Measurements from ENCODE around the gene SEC31A. TPM values are rescaled to one million over a fixed set of nuclear protein-coding genes. Genes with fewer than 3 reads are reported as not detected.

Gene SEC31A
- total RNA-seq, 1 experiment from 2014 or later, result 104 TPM

DNA sequence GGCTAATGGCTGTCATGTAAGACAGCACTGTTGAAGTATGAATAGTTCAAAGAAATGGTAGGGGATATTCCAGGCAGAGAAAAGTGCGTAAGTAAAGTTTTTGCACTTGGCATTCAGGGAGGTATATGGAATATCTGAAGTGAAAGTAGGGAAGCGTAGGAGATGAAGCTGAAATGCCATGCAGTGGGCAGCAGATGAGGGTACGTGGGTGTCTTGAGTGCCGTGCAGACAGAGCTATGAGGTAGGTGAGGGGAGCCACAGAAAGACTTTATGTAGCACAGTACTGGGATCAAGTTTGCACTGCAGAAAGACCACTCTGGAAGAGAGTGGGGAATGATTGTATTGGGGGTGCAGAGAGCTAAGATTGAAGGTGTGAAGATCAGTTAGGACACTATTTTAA lies 87.2 kb downstream of the SEC31A start:
- in situ Hi-C loops (cut with HindIII; ENCODE audit: low pct_unique_long_range_greater_than_20kb, low sequenced_read_pairs), result no loop called here
- no peak for DNase-seq (ENCODE audit: low read depth, low spot score)

DNA sequence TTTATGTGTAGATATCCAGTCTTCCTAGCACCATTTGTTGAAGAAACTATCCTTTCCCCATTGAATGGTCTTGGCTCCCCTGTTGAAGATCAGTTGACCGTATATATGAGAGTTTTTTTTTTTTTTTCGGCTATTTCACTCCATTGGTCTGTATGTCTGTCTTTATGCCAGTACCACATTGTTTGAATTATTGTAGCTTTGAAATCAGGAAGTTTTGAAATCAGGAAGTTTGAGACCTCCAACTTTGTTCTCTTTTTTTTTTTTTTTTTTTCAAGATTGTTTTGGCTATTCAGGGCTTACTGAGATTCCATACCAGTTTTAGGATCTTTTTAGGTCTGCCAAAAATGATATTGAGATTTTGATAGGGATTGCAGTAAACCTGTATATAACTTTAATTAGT lies 88.0 kb downstream of the SEC31A start:
- in situ Hi-C loops (cut with HindIII; ENCODE audit: low pct_unique_long_range_greater_than_20kb, low sequenced_read_pairs), result no loop called here
- no peak for DNase-seq (ENCODE audit: low read depth, low spot score)

DNA sequence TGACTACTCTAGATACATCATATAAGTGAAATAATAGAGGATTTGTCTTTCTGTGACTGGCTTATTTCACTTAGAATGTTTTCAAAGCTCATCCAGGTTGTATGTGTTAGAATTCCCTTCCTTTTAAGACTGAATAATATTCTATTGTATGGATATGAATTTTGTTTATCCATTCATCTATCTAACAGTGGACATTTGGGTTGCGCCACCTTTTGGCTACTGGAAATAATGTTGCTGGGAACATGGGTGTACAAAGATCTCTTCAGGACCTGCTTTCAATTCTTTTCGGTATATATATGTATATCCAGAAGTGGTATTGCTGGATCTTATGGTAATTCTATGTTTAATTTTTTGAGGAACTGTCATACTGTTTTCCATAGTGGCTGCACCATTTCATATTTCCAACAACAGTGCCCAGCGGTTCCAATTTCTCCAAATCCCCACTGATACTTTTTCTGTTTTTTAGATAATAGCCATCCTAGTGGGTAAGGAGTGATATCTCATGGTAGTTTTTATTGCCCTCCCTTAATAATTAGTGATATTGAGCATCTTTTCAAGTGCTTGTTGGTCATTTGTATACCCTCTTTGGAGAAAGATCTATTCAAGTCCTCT lies 88.9 kb downstream of the SEC31A start:
- in situ Hi-C loops (cut with HindIII; ENCODE audit: low pct_unique_long_range_greater_than_20kb, low sequenced_read_pairs), result no loop called here
- DNase-seq (ENCODE audit: low read depth, low spot score), result peak; percentile 53

DNA sequence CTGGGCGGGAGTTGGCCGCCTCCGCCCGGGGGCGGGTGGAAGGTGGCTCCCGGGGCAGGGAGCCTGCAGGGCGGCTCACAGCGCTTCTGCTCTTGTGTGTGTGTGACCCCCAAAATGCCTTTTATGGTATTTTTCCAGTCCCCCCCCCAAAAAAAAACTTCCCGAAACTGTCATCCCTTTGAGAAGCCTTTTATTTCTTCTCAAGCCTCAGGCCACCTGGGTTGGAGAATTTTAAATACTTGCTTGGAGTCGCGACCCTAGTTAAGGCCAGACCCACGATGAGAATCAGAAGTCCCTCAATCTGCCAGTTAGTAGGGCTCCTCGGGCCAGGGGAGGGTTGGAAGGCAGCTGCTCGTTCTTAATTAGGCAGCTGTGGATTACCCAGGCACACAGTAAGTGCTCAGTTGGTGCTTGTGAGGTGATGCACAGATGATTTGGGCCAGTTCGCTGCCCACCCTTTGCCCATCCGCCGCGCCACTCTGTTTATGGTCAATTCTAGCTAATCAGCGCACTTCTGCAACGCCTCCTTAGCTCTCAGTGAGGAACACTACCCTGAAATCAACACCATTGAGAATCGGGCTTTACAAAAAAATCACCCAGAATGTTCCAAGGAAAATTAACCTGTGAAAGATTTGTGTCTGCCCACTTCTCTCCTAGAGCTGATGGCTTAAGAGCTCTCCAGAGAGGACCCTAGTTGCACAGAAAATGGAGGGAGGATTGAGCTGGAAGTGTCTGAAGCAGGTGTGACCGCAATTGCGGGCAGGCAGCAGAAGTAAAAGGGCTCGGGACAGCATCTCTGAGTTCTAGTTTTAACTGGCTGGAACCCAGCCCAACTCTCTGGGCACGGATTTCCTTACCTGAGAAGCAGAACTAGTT lies 91.7 kb downstream of the SEC31A start:
- in situ Hi-C loops (cut with HindIII; ENCODE audit: low pct_unique_long_range_greater_than_20kb, low sequenced_read_pairs), result no loop called here
- DNase-seq (ENCODE audit: low read depth, low spot score), result no peak

DNA sequence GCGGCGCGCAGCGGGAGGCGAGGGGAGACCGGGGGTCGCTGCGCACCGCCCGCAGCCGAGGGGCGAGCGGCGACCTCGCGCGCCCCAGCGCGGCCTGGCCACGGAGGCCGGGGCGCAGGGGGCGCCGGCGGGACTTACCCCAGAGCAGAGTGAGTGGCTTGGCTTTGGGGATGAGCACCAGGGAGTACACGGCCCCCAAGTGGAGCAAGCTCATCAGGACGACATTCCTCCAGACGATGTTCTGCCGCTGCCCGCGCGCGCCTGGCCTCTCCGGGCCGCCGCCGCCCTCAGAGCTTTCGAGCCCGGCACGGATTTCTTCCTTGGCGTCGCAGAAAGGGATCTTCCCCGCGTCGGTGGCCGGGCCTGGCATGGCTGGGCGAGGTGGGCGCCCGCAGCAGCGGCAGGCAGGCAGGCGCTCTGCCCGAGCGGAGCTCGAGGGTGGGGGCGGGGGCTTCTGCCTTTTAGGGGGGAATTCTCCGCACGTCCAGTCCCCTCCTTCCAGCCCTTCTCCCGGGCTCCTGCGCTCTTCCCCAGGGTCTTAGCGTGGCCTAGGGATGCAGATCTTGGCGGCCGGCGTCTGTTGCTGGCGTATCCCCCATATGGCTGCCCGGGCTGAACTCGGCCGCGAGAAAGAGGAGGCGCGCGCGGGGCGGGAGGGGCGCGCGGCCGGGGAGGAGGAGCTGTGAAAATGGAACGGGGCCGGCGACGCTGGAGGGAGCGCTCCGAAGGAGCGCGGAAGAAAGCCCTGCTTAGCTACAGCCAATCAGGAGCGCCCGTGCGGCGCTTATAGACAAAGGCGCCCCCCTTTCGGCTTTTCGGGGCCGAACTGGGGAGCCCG lies 92.6 kb downstream of the SEC31A start, which contains the start of gene SCD5:
TSS of gene SCD5 (minus strand) at position 629 of the 838 bp plus-strand sequence. CDS start at position 370, 259 bp downstream.
- in situ Hi-C loops (cut with HindIII; ENCODE audit: low pct_unique_long_range_greater_than_20kb, low sequenced_read_pairs), result no loop called here
- peak; percentile 62 for DNase-seq (ENCODE audit: low read depth, low spot score)

DNA sequence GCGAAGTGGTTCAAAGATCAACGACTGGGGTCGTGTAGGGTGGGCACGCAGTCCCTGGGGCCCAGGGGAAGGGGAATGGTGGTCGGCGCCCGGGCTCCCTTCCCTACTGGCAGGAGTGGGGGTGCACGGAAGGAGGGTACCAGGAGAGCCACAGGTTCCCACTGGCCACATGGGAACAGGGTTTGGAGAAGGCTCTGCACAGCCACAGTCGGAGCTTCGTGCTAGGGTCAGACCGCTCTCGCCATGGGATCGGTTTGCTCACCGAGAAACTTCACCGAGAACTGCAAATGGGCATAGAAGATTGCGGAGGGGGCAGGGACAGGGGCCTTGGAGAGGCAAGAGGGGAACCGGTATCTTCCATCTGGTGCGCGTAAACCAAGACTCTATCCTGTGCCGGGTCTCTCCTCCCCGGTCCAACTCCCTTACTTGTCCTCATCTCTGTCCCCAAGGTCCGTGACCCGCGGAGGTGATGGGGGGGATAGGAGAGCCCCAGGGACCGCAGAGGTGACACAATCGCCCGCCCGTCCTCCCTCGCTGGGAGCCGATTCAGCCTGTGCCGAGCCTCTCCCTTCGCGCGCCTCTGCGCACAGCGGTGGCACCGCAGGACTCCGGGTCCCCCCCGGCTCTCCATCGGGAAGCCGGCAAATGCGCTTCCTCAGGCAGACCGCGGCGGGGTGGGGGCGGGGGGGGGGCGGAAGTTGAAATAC lies 93.4 kb downstream of the SEC31A start:
- no peak for DNase-seq (ENCODE audit: low read depth, low spot score)
- in situ Hi-C loops (cut with HindIII; ENCODE audit: low pct_unique_long_range_greater_than_20kb, low sequenced_read_pairs), result no loop called here

DNA sequence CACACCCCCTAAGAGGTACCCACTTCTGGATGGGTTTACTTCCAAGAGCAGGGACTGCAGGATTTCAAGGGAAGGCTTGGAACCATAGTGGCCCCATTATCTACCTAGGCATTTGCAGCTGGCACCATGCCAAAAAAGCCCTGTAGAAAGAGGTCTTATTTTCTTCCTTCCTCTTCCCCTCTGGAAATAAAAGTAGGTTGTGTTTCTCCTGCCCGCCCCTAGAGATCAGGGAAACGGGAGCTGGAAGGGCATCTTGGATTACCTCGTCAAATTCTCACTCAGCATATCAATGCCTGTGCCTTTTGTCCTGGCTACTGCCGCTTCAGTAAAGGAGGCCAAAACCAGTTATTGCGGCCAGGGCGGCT lies 93.9 kb downstream of the SEC31A start:
- DNase-seq (ENCODE audit: low read depth, low spot score), result peak; percentile 4
- in situ Hi-C loops (cut with HindIII; ENCODE audit: low pct_unique_long_range_greater_than_20kb, low sequenced_read_pairs), result no loop called here

DNA sequence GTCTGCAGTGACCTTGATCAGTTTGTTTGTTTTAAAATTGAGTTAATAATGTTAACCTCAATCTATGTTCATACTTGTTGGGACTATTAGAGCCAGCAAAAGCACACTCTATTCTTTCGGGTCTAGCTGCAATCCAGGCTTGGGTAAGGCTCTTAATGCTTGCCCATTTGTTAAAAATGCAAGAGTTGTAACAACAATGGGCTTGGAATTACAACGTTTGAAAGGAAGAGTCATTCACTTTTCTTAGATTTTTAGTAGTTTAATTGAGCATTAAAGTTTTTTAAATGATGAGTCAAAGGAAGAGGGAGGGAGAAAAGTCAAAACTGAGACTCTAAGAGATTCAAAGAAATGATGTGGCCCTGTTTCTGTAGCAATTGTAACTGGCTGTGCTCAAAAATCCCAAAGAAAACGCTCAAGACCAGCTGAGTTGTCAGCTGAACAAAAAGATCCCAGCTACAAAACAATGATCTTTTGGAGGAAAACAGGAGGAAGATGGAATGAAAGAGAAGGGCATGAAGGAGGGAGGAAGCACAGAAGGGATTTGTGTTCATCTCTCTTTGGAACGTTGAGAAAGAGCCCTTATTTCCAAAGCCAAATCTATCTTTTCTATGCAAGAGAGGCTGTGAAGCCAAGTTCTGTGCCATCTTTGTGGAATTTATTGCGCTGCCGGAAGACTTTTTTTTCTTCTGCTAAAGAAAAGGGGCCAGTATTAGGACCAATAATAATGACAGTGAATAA lies 97.9 kb downstream of the SEC31A start:
- in situ Hi-C loops (cut with HindIII; ENCODE audit: low pct_unique_long_range_greater_than_20kb, low sequenced_read_pairs), result no loop called here
- peak; percentile 74 for DNase-seq (ENCODE audit: low read depth, low spot score)

DNA sequence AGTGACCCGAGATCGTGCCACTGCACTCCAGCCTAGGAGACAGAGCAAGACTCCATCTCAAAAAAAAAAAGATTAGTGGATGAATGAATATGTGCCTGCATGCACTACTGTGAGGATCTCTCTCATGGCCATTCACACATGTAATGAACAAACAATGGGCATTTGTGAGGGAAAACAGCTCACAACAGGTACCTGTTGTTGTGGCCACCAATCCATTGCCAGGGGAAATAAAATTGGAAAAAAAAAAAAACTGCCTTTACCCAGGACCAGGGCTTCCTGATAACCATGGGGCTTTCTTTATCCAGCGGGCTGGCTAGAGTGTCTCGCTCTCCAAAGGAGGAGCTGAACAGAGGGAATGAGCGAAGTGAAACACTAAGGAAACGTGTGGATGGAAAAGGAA lies 99.8 kb downstream of the SEC31A start:
- in situ Hi-C loops (cut with HindIII; ENCODE audit: low pct_unique_long_range_greater_than_20kb, low sequenced_read_pairs), result no loop called here
- DNase-seq (ENCODE audit: low read depth, low spot score), result no peak

DNA sequence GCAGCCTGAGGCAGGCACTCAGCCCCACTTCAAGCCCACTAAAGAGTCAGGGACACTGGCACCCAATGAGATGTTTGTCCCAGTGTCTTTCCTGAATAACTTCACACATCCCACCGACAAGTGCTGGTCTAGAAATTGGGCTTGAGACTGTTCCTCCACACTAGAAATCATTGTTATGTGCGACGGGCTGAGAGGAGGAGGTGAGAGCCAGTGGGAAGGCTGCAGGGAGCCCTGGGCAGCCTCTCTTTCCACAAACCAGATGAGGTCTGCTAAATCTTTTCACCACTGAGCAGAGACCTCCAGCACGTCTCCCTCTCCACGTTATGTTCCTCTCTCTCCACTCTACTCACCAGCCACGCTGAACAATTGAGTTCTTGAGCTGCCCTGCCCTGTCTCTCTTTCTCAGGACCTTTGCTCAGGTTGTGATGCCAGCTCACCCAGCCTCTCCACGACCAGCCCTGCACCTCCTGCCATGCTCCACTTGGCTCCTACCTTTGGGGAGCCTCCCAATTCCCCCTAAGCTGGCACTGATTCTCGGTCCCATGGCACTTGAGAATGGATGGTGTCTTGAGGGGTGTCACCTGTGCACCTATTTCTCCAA lies 100.8 kb downstream of the SEC31A start:
- in situ Hi-C loops (cut with HindIII; ENCODE audit: low pct_unique_long_range_greater_than_20kb, low sequenced_read_pairs), result no loop called here
- no peak for DNase-seq (ENCODE audit: low read depth, low spot score)

DNA sequence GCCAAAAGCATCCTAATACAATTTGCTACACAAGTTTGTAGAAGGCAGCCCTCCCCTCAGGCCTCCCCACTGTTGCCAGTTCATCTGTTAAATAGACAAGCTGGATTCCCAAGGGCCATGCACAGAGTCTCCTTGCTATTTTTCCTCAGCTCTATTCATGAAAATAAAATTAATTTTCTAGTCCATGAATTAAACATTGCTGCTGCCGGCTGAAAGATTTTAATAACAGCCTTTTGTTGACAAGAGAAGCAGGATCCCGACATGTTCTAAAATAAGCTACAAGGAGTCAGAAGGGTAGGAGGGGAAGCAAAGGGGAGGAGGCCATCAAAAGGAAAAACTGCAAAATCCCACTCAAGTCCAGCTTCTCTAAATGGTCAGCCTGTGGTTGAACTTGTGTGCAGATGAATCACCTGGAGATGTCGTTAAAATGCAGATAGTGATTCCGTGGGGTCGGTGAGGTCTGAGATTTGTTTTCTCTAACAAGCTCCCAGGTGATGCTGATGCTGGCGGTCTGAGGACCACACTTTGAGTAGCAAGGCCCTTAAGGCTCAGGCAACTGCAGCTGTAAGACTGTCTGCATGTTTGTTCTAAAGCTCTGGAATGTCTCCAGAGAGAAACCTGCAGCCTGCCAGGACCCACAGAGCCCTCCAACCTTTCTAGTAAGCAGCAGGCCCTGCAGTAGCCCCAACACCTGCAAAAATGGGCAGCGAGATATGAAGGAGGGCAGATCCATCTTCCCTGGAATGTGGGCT lies 101.8 kb downstream of the SEC31A start:
- DNase-seq (ENCODE audit: low read depth, low spot score), result no peak
- in situ Hi-C loops (cut with HindIII; ENCODE audit: low pct_unique_long_range_greater_than_20kb, low sequenced_read_pairs), result no loop called here

DNA sequence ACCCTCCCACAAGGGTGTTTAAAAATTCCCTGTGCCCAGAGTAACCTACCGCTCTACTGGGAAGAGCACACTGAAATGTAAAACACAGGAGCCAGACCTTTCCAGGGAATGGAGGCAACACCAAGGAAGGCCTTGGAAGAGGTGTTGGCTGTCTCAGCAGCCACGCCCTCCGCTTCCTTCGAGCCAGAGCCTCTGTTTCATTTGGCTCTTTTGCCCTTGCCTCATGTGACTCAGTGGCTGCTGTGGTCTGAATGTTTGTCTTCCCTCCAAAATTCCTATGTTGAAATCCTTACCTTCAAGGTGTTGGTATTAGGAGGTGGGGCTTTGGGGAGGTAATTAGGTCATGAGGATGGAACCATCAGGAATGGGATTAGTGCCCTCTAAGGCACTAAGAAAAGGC lies 103.6 kb downstream of the SEC31A start:
- in situ Hi-C loops (cut with HindIII; ENCODE audit: low pct_unique_long_range_greater_than_20kb, low sequenced_read_pairs), result no loop called here
- DNase-seq (ENCODE audit: low read depth, low spot score), result no peak

DNA sequence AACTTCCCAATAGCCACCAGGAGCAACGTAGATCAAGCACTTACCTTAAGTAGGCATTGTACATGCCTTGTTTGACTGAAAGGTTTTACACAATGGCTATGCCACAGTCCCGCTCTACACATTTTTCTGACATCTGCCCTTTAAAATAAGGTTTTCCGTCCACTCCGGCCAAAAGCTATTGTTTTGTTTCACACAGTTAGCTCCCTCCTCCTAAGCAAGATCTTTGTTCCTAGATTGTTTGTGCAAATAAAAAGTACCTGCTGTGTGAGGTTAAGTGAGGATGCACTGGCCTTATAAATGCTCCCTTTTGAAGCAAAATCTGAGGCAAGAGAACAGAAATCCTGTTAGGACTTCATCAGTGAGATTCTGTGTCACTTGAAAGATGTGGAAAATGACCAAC lies 104.1 kb downstream of the SEC31A start:
- in situ Hi-C loops (cut with HindIII; ENCODE audit: low pct_unique_long_range_greater_than_20kb, low sequenced_read_pairs), result no loop called here

DNA sequence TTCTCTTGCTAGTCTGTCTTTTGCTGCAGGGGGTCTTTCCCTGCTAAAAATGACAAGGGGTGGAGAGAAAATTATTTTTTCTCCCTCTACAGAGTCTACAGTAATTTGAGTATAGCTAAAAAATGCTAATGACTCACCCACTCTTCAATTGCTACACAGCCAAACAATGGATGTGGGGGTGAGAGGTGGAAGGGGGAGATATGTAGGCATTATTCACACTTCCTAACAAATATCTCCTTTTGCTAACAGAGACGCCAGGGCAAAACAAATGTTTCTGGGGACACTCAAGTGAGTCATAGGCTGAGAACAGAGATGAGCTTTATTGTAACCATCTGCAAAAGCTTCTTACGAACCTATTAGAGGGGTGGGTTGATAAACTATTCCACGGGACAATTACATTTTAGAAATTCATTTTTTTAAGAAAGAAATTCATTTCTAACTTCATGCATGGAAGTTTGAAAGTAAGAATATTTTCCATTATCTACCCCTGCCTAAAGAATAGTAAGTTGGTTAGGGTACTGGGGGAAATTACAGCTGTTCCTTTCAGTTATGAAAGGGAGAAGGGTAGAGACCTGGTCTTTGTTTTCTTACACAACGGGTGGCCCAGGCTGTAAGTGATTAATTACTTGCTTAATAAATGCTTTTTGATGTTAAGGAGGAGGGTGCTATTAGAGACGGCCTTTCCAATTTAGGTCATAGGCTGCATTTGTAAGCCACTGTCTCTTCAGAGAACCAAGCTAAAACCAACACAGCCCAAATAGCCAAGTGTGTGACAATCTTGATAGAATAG lies 105.1 kb downstream of the SEC31A start:
- in situ Hi-C loops (cut with HindIII; ENCODE audit: low pct_unique_long_range_greater_than_20kb, low sequenced_read_pairs), result no loop called here
- peak; percentile 2 for DNase-seq (ENCODE audit: low read depth, low spot score)

More for the DNA sequence above, 104.1 kb downstream of the SEC31A start:
- no peak for DNase-seq (ENCODE audit: low read depth, low spot score)
